Right atrium auricular region (tissue), 2 donors: ENCODE results near the gene TF. TPM values are rescaled to one million over a fixed set of nuclear protein-coding genes. Genes with fewer than 3 reads are reported as not detected.

ENCODE experiments used
- DNase-seq: peaks from one replicate; pipeline ENCODE4 v3.0.0-alpha.2; 2019; ENCODE audit warnings: low spot score
- H3K27ac ChIP-seq, 2 donors: fragments of 200-600 bp; sonication (generic); 1 replicate in 1 of 2; 2 replicates in 1 of 2; pipeline ENCODE4 v1.5.1; 2016 to 2019
- H3K27me3 ChIP-seq, 2 donors: fragments of 200-600 bp; sonication (generic); one replicate each; pipeline versions ENCODE4 v1.5.1 to v1.6.0; 2017 to 2019
- H3K36me3 ChIP-seq: fragments of 200-600 bp; sonication (generic); one replicate; pipeline ENCODE4 v1.5.1; 2016
- H3K4me1 ChIP-seq, 2 donors: fragments of 200-600 bp; sonication (generic); one replicate each; pipeline versions ENCODE4 v1.5.1 to v1.6.0; 2017 to 2019
- H3K4me3 ChIP-seq, 2 donors: fragments of 200-600 bp; sonication (generic); 1 replicate in 1 of 2; 2 replicates in 1 of 2; pipeline ENCODE4 v1.5.1; 2017 to 2019; ENCODE audit warnings: mild to moderate bottlenecking in 1 of 2, moderate library complexity in 1 of 2
- H3K9me3 ChIP-seq, 2 donors: fragments of 200-600 bp; sonication (generic); one replicate each; pipeline ENCODE4 v1.5.1; 2019
- CTCF ChIP-seq, 2 donors: fragments of 200-600 bp; sonication (generic); IDR thresholded peaks; one replicate each; pipeline ENCODE4 v1.5.1; 2019; ENCODE audit warnings: antibody characterized with exemption in 2 of 2
- total RNA-seq, 2 donors: library from RNA; depleted of rRNA; stranded (reverse); fragments of >200 nt; gene quantifications; one replicate each; pipeline ENCODE4 v1.1.0, GENCODE V29; 2016

The TF gene
- total RNA-seq, 2 donors from 2014 or later: 4.1 TPM; not detected in 1

- H3K36me3 ChIP-seq: no peaks in the 10 kb centered on the region
Measured at GRCh38 chr3:133733226-133733625, 13.0 kb upstream of the TF start.

GRCh38 chr3:133734305-133734704 is 11.9 kb upstream of the TF start:
- Histone ChIP-seq H3K27ac (no peak overlapping the region), H3K36me3 (no peaks in the 10 kb centered on the region), H3K9me3 (no peaks in the 10 kb centered on the region), H3K27me3 (no peaks in the 10 kb centered on the region), H3K4me1 (no peaks in the 10 kb centered on the region), H3K4me3 (no peak overlapping the region)
- DNase-seq: no peak
- no peak for TF ChIP-seq CTCF (IDR thresholded peaks at IDR 0.05)

More at GRCh38 chr3:133733226-133733625, 13.0 kb upstream of the TF start:
- Histone ChIP-seq H3K9me3 (no peaks in the 10 kb centered on the region), H3K27me3 (no peaks in the 10 kb centered on the region), H3K4me1 (no peaks in the 10 kb centered on the region), H3K27ac (no peak overlapping the region), H3K4me3 (no peak overlapping the region)
- TF ChIP-seq CTCF (IDR thresholded peaks at IDR 0.05): no peak
- DNase-seq: no peak

- H3K27me3 ChIP-seq: no peaks in the 10 kb centered on the region
- H3K27ac ChIP-seq: no peak overlapping the region
- peaks cover 0 to 9% of the 10 kb centered on the region in 2 donors for H3K4me1 ChIP-seq
- H3K9me3 ChIP-seq: no peaks in the 10 kb centered on the region
- no peak for TF ChIP-seq CTCF (IDR thresholded peaks at IDR 0.05)
- no peaks in the 10 kb centered on the region for H3K36me3 ChIP-seq
- no peak for DNase-seq
- no peak overlapping the region for H3K4me3 ChIP-seq
Measured at GRCh38 chr3:133742351-133743091, 3.7 kb upstream of the TF start.

- H3K27me3 ChIP-seq: no peaks in the 10 kb centered on the region
- no peak for DNase-seq
Measured at GRCh38 chr3:133744241-133744640, 2.0 kb upstream of the TF start.

GRCh38 chr3:133745108-133745507 is 1.1 kb upstream of the TF start:
- no peak for TF ChIP-seq CTCF (IDR thresholded peaks at IDR 0.05)
- H3K36me3 ChIP-seq: no peaks in the 10 kb centered on the region
- no peaks in the 10 kb centered on the region for H3K9me3 ChIP-seq
- H3K27me3 ChIP-seq: no peaks in the 10 kb centered on the region
- H3K27ac ChIP-seq: no peak overlapping the region
- H3K4me1 ChIP-seq: peaks cover 0 to 9% of the 10 kb centered on the region in 2 donors
- H3K4me3 ChIP-seq: no peak overlapping the region
- DNase-seq: no peak

More at GRCh38 chr3:133744241-133744640, 2.0 kb upstream of the TF start:
- no peaks in the 10 kb centered on the region for H3K36me3 ChIP-seq
- H3K9me3 ChIP-seq: no peaks in the 10 kb centered on the region
- H3K27ac ChIP-seq: no peak overlapping the region
- peaks cover 0 to 9% of the 10 kb centered on the region in 2 donors for H3K4me1 ChIP-seq
- no peak overlapping the region for H3K4me3 ChIP-seq
- TF ChIP-seq CTCF (IDR thresholded peaks at IDR 0.05): no peak

- TF ChIP-seq CTCF (IDR thresholded peaks at IDR 0.05): no peak
- Histone ChIP-seq H3K27me3 (no peaks in the 10 kb centered on the region), H3K9me3 (no peaks in the 10 kb centered on the region)
Measured at GRCh38 chr3:133746712-133747066, 496 bp downstream of the TF start.

More at GRCh38 chr3:133746712-133747066, 496 bp downstream of the TF start:
- peaks cover 0 to 9% of the 10 kb centered on the region in 2 donors for H3K4me1 ChIP-seq
- no peak overlapping the region for H3K4me3 ChIP-seq
- DNase-seq: no peak
- H3K36me3 ChIP-seq: no peaks in the 10 kb centered on the region
- no peak overlapping the region for H3K27ac ChIP-seq
